ENCODE results near the gene FOXN3. TPM values are rescaled to one million over a fixed set of nuclear protein-coding genes. Genes with fewer than 3 reads are reported as not detected.

The FOXN3 gene
- total and polyA plus RNA-seq, 9 donors: 56.9 to 172 (median 99.2) TPM

- H3K4me1 ChIP-seq (ENCODE audit: insufficient read depth): peaks cover 20% of the 10 kb centered on the region
- no peak for DNase-seq
- H3K4me3 ChIP-seq: no peak overlapping the region
- 28 to 49% (median 34%) methylated on average over 7 of the region's 7 CpGs for WGBS, 3 donors
- H3K9me3 ChIP-seq: no peaks in the 10 kb centered on the region
- intact Hi-C loops (cut with DNase I): no loop called here
- no peaks in the 10 kb centered on the region for H3K27me3 ChIP-seq
- peak overlapping the region in 1 of 2 donors; percentile 18 for H3K27ac ChIP-seq
- TF ChIP-seq CTCF (IDR thresholded peaks at IDR 0.05) (no peak), EP300 (IDR thresholded peaks at IDR 0.05) (no peak), POLR2A (IDR thresholded peaks at IDR 0.05) (no peak)
- H3K36me3 ChIP-seq: no peaks in the 10 kb centered on the region
These were observed 46.3 kb downstream of the FOXN3 start for GRCh38 chr14:89370781-89371180.

- Histone ChIP-seq H3K27me3 (no peaks in the 10 kb centered on the region), H3K4me3 (no peak overlapping the region), H3K9me3 (no peaks in the 10 kb centered on the region), H3K27ac (peak overlapping the region in 1 of 2 donors; percentile 18), H3K4me1 (ENCODE audit: insufficient read depth) (peaks cover 20% of the 10 kb centered on the region), H3K36me3 (no peaks in the 10 kb centered on the region)
- 57 to 69% (median 61%) methylated on average over 4 of the region's 4 CpGs for WGBS, 3 donors
- no peak for DNase-seq
- intact Hi-C loops (cut with DNase I): no loop called here
- no peak for TF ChIP-seq EP300 (IDR thresholded peaks at IDR 0.05)
- no peak for TF ChIP-seq POLR2A (IDR thresholded peaks at IDR 0.05)
- TF ChIP-seq CTCF (IDR thresholded peaks at IDR 0.05): no peak
These were observed 46.7 kb downstream of the FOXN3 start for GRCh38 chr14:89370381-89370780.

GRCh38 chr14:89369656-89370055 is 47.4 kb downstream of the FOXN3 start:
- DNase-seq: no peak
- WGBS, 3 donors: 92 to 94% (median 94%) methylated on average over 4 of the region's 4 CpGs
- Histone ChIP-seq H3K9me3 (no peaks in the 10 kb centered on the region), H3K4me1 (ENCODE audit: insufficient read depth) (peaks cover 20% of the 10 kb centered on the region), H3K27ac (no peak overlapping the region), H3K27me3 (no peaks in the 10 kb centered on the region), H3K4me3 (no peak overlapping the region), H3K36me3 (no peaks in the 10 kb centered on the region)
- intact Hi-C loops (cut with DNase I): no loop called here
- TF ChIP-seq EP300 (IDR thresholded peaks at IDR 0.05) (no peak), CTCF (IDR thresholded peaks at IDR 0.05) (no peak), POLR2A (IDR thresholded peaks at IDR 0.05) (no peak)

GRCh38 chr14:89368490-89369477 is 48.2 kb downstream of the FOXN3 start:
- no peaks in the 10 kb centered on the region for H3K36me3 ChIP-seq
- no peak for DNase-seq
- 88 to 91% (median 89%) methylated on average over 12 of the region's 12 CpGs for WGBS, 3 donors
- no peaks in the 10 kb centered on the region for H3K9me3 ChIP-seq
- no peak overlapping the region for H3K27ac ChIP-seq
- no peak overlapping the region for H3K4me3 ChIP-seq
- peaks cover 21% of the 10 kb centered on the region for H3K4me1 ChIP-seq (ENCODE audit: insufficient read depth)
- TF ChIP-seq CTCF (IDR thresholded peaks at IDR 0.05): no peak
- intact Hi-C loops (cut with DNase I): no loop called here
- H3K27me3 ChIP-seq: no peaks in the 10 kb centered on the region

Measured in ovary (tissue), 9 donors.